Right atrium auricular region (tissue), 2 donors: ENCODE data around the gene SEMA3B. TPM values are rescaled to one million over a fixed set of nuclear protein-coding genes. Genes with fewer than 3 reads are reported as not detected.
A peak's percentile ranks its signal among the peaks of the same experiment; 100 is the strongest.

Source experiments
- DNase-seq: peaks from one replicate; pipeline ENCODE4 v3.0.0-alpha.2; 2019; ENCODE audit warnings: low spot score
- H3K27ac ChIP-seq, 2 donors: fragments of 200-600 bp; sonication (generic); 1 replicate in 1 of 2; 2 replicates in 1 of 2; pipeline ENCODE4 v1.5.1; 2016 to 2019
- H3K27me3 ChIP-seq, 2 donors: fragments of 200-600 bp; sonication (generic); one replicate each; pipeline versions ENCODE4 v1.5.1 to v1.6.0; 2017 to 2019
- H3K36me3 ChIP-seq: fragments of 200-600 bp; sonication (generic); one replicate; pipeline ENCODE4 v1.5.1; 2016
- H3K4me1 ChIP-seq, 2 donors: fragments of 200-600 bp; sonication (generic); one replicate each; pipeline versions ENCODE4 v1.5.1 to v1.6.0; 2017 to 2019
- H3K4me3 ChIP-seq, 2 donors: fragments of 200-600 bp; sonication (generic); 1 replicate in 1 of 2; 2 replicates in 1 of 2; pipeline ENCODE4 v1.5.1; 2017 to 2019; ENCODE audit warnings: mild to moderate bottlenecking in 1 of 2, moderate library complexity in 1 of 2
- H3K9me3 ChIP-seq, 2 donors: fragments of 200-600 bp; sonication (generic); one replicate each; pipeline ENCODE4 v1.5.1; 2019
- total RNA-seq, 2 donors: library from RNA; depleted of rRNA; stranded (reverse); fragments of >200 nt; gene quantifications; one replicate each; pipeline ENCODE4 v1.1.0, GENCODE V29; 2016
- TF ChIP-seq, protein P1 (sequence below), 2 donors: fragments of 200-600 bp; sonication (generic); IDR thresholded peaks; one replicate each; pipeline ENCODE4 v1.5.1; 2019; ENCODE audit warnings: antibody characterized with exemption in 2 of 2

SEMA3B gene
- total RNA-seq, 2 donors from 2014 or later = 15.4 to 20.0 TPM

DNA sequence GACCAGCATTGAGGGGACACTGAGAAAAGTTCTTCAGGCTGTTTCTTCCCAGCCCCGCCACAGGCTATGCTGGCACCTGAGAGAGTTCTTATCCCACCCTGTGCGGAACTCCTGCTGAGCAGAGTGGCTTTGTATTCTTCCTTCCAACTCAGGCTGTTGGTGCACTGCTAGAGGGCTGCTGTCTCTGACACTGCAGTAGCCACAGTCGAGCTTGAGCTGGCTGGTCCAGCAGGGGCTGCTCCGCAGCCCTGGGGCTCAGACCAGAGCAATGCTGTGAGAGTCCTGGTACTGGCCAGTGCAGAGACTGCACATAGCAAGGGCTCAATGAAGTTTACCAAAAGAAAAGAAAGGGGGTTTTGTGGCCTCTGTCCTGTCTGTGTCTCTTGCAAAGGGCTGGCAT lies 29.3 kb upstream of the SEMA3B start:
- TF ChIP-seq, protein P1, sequence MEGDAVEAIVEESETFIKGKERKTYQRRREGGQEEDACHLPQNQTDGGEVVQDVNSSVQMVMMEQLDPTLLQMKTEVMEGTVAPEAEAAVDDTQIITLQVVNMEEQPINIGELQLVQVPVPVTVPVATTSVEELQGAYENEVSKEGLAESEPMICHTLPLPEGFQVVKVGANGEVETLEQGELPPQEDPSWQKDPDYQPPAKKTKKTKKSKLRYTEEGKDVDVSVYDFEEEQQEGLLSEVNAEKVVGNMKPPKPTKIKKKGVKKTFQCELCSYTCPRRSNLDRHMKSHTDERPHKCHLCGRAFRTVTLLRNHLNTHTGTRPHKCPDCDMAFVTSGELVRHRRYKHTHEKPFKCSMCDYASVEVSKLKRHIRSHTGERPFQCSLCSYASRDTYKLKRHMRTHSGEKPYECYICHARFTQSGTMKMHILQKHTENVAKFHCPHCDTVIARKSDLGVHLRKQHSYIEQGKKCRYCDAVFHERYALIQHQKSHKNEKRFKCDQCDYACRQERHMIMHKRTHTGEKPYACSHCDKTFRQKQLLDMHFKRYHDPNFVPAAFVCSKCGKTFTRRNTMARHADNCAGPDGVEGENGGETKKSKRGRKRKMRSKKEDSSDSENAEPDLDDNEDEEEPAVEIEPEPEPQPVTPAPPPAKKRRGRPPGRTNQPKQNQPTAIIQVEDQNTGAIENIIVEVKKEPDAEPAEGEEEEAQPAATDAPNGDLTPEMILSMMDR (IDR thresholded peaks at IDR 0.05) = no peak
- Histone ChIP-seq H3K9me3 (no peaks in the 10 kb centered on the region), H3K27me3 (no peaks in the 10 kb centered on the region), H3K36me3 (peaks cover 13% of the 10 kb centered on the region), H3K4me3 (no peak overlapping the region), H3K4me1 (peaks cover 0 to 85% of the 10 kb centered on the region in 2 donors), H3K27ac (peak overlapping the region; percentile 94 to 95)
- no peak for DNase-seq

DNA sequence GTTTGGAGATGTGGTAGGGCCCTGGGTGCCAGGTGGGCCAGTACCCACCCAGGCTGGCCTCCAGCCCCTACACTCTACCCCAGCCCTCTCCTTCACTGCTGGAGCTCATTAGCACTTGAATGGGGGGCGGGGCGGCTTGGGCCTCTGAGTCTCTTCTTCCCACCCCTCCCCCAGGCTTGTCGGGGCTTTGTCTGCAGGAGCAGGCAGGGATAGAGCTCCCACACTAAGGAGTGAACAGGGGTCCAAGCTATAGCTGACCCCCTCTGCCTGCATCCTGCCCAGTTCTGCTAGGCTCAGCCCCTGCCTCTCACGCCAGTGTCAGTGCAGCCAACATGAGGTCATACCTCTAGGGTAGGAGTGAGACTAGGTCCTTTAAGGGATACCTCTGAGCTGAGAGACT lies 27.8 kb upstream of the SEMA3B start:
- Histone ChIP-seq H3K27me3 (no peaks in the 10 kb centered on the region), H3K36me3 (peaks cover 13% of the 10 kb centered on the region), H3K4me1 (peaks cover 0 to 91% of the 10 kb centered on the region in 2 donors), H3K9me3 (no peaks in the 10 kb centered on the region), H3K4me3 (no peak overlapping the region), H3K27ac (peak overlapping the region; percentile 94 to 95)
- no peak for DNase-seq
- TF ChIP-seq, protein P1 (IDR thresholded peaks at IDR 0.05) = no peak

GRCh38 chr3:50241713-50242380 lies 27.1 kb upstream of the SEMA3B start:
- DNase-seq = no peak
- Histone ChIP-seq H3K9me3 (no peaks in the 10 kb centered on the region), H3K27me3 (no peaks in the 10 kb centered on the region), H3K36me3 (peaks cover 13% of the 10 kb centered on the region), H3K27ac (peak overlapping the region; percentile 94 to 95), H3K4me3 (peak overlapping the region in 1 of 2 donors; percentile 1), H3K4me1 (peaks cover 0 to 95% of the 10 kb centered on the region in 2 donors)
- TF ChIP-seq, protein P1 (IDR thresholded peaks at IDR 0.05) = no peak

- peaks cover 0 to 95% of the 10 kb centered on the region in 2 donors for H3K4me1 ChIP-seq
- H3K27ac ChIP-seq = peak overlapping the region; percentile 94 to 95
- H3K36me3 ChIP-seq = peaks cover 18% of the 10 kb centered on the region
- H3K27me3 ChIP-seq = no peaks in the 10 kb centered on the region
- no peaks in the 10 kb centered on the region for H3K9me3 ChIP-seq
- DNase-seq = no peak
- TF ChIP-seq, protein P1 (IDR thresholded peaks at IDR 0.05) = no peak
- peak overlapping the region in 1 of 2 donors; percentile 1 for H3K4me3 ChIP-seq
Measured at GRCh38 chr3:50242381-50242770, 26.6 kb upstream of the SEMA3B start.

DNA sequence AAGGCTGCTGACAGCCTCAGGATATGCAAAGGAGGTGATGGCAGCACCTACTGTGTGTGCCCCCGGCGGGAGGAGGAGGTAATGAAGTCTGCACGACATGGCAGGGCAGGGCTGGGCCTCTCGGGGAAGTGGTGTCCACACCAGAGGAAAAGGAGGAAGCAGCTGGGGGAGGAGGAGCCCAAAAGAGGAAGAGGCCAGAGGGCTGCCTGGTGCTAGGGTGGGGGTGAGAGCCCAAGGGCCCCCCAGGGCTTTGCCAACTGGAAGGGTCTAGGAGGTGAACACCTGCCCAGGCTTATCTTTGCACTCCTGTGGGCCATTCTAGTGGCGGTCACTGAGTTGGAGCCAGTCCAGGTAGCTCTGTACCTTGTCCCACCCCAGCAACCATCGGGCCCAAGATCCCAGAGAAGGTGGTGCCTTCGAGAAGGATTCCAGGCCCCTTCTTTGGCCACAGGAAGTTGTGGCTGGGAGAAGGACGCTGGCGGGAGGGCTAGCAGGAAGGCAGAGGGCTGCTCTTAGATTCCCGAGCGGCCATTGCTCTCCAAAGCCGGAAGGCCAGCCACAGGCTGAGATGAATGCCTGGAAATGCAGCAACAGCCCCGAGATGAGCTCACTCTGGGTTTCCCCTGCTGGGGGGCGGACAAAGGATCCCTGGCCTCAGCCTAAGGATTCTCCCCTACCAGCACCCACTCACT lies 25.9 kb upstream of the SEMA3B start:
- Histone ChIP-seq H3K4me1 (peaks cover 0 to 98% of the 10 kb centered on the region in 2 donors), H3K27me3 (no peaks in the 10 kb centered on the region), H3K36me3 (peaks cover 20% of the 10 kb centered on the region), H3K4me3 (peak overlapping the region in 1 of 2 donors; percentile 4), H3K9me3 (no peaks in the 10 kb centered on the region), H3K27ac (peak overlapping the region; percentile 94 to 95)
- TF ChIP-seq, protein P1 (IDR thresholded peaks at IDR 0.05) = no peak
- DNase-seq = peak; percentile 80
